IMR-90 (cell line): ENCODE measurements around the gene PLIN4. TPM values are rescaled to one million over a fixed set of nuclear protein-coding genes. Genes with fewer than 3 reads are reported as not detected.

Source experiments
- ATAC-seq: fragments of 200-7000 bp; cut with Tn5 transposase; 2 replicates; pipeline ENCODE4 v1.9.1; 2020; ENCODE audit warnings: low read depth, mild to moderate bottlenecking, moderate library complexity
- BruUV-seq: library from RNA; stranded (reverse); fragments of 400-500 nt; replicated peaks from 2 replicates; lab custom pipeline; 2021; lab: Mats Ljungman, UMichigan
- CTCF ChIA-PET: fragments of 300-600 bp; formaldehyde crosslinking; extraction: SDS; loops from one replicate; lab custom pipeline; 2021; ENCODE audit warnings: antibody characterized with exemption; lab: Yijun Ruan, JAX
- POLR2A ChIA-PET: fragments of 300-600 bp; sonication (Branson Sonifier 250); formaldehyde crosslinking; loops from one replicate; lab custom pipeline; 2022; ENCODE audit warnings: antibody characterized with exemption; ENCODE audit not compliant: unreplicated experiment; lab: Charles Lee
- DNase-seq: peaks from one replicate; pipeline ENCODE4 v3.0.0; 2013
- H2AFZ ChIP-seq: replicated peaks from 2 replicates; pipeline ENCODE3; 2013; ENCODE audit warnings: low read length, mild to moderate bottlenecking; ENCODE audit not compliant: poor library complexity
- H2AK5ac ChIP-seq: 2 replicates; pipeline ENCODE4 v1.6.1; 2013; ENCODE audit warnings: low read depth, low read length, inconsistent platforms
- H2AK9ac ChIP-seq: replicated peaks from 2 replicates; pipeline ENCODE3; 2013; ENCODE audit warnings: mild to moderate bottlenecking, low read depth, low read length, moderate library complexity; ENCODE audit not compliant: poor library complexity
- H2BK120ac ChIP-seq: 2 replicates; pipeline ENCODE4 v1.6.1; 2013; ENCODE audit warnings: low read depth, low read length, inconsistent platforms
- H2BK15ac ChIP-seq: 3 replicates; pipeline ENCODE4 v1.6.1; 2013; ENCODE audit warnings: low read depth, low read length, inconsistent platforms
- H2BK20ac ChIP-seq: 2 replicates; pipeline ENCODE4 v1.6.1; 2013; ENCODE audit warnings: low read depth, mild to moderate bottlenecking, inconsistent platforms, low read length, moderate library complexity
- H2BK5ac ChIP-seq: 2 replicates; pipeline ENCODE4 v1.6.1; 2013; ENCODE audit warnings: mild to moderate bottlenecking, low read depth, low read length, inconsistent platforms; ENCODE audit not compliant: poor library complexity, severe bottlenecking
- H3K14ac ChIP-seq: replicated peaks from 2 replicates; pipeline ENCODE4 v1.6.1; 2013; ENCODE audit warnings: low read depth, low read length, inconsistent platforms
- H3K18ac ChIP-seq: 2 replicates; pipeline ENCODE4 v1.6.1; 2013; ENCODE audit warnings: low read depth, low read length, control low read depth
- H3K23ac ChIP-seq: 2 replicates; pipeline ENCODE4 v1.6.1; 2013; ENCODE audit warnings: low read depth, low read length, inconsistent platforms
- H3K27ac ChIP-seq: 2 replicates; pipeline ENCODE4 v1.5.1; 2013; ENCODE audit warnings: mild to moderate bottlenecking, control low read depth, low read length; ENCODE audit not compliant: insufficient read depth
- H3K27me3 ChIP-seq: 2 replicates; pipeline ENCODE4 v1.6.1; 2013; ENCODE audit warnings: low read length; ENCODE audit not compliant: control insufficient read depth, insufficient read depth
- H3K36me3 ChIP-seq: 2 replicates; pipeline ENCODE4 v1.6.1; 2013; ENCODE audit warnings: low read length, mixed read lengths; ENCODE audit not compliant: control insufficient read depth, insufficient read depth
- H3K4ac ChIP-seq: 2 replicates; pipeline ENCODE4 v1.6.1; 2013; ENCODE audit warnings: low read depth, low read length, inconsistent platforms
- H3K4me1 ChIP-seq: 2 replicates; pipeline ENCODE4 v1.6.1; 2013; ENCODE audit warnings: low read length, mixed read lengths; ENCODE audit not compliant: control insufficient read depth, insufficient read depth
- H3K4me2 ChIP-seq: 2 replicates; pipeline ENCODE4 v1.6.1; 2013; ENCODE audit warnings: low read depth, mild to moderate bottlenecking, control low read depth, low read length, moderate library complexity
- H3K4me3 ChIP-seq: 2 replicates; pipeline ENCODE4 v1.5.1; 2013; ENCODE audit warnings: low read depth, mild to moderate bottlenecking, control low read depth, low read length, moderate library complexity; ENCODE audit not compliant: insufficient read depth
- H3K56ac ChIP-seq: 2 replicates; pipeline ENCODE4 v1.6.1; 2013; ENCODE audit warnings: low read length, inconsistent platforms; ENCODE audit not compliant: insufficient read depth; ENCODE audit errors: extremely low read depth
- H3K79me1 ChIP-seq, 2 experiments: 2 replicates each; pipeline ENCODE4 v1.6.1; 2013; ENCODE audit warnings: low read length in 2 of 2, inconsistent platforms in 1 of 2, low read depth in 1 of 2
- H3K9ac ChIP-seq: 2 replicates; pipeline ENCODE4 v1.6.1; 2013; ENCODE audit warnings: low read depth, low read length, control low read depth
- H3K9me1 ChIP-seq: 2 replicates; pipeline ENCODE4 v1.6.1; 2013; ENCODE audit warnings: low read length, inconsistent platforms; ENCODE audit not compliant: insufficient read depth
- H3K9me3 ChIP-seq: 2 replicates; pipeline ENCODE4 v1.6.1; 2013; ENCODE audit warnings: low read length; ENCODE audit not compliant: control insufficient read depth, insufficient read depth
- H4K20me1 ChIP-seq: 2 replicates; pipeline ENCODE4 v1.6.1; 2013; ENCODE audit warnings: low read length, inconsistent platforms; ENCODE audit not compliant: insufficient read depth
- H4K5ac ChIP-seq: 2 replicates; pipeline ENCODE4 v1.6.1; 2013; ENCODE audit warnings: mild to moderate bottlenecking, low read depth, low read length, control low read depth
- H4K8ac ChIP-seq, 2 experiments: 2 replicates each; pipeline ENCODE4 v1.6.1; 2013; ENCODE audit warnings: low read depth in 2 of 2, low read length in 2 of 2, control low read depth in 1 of 2, inconsistent platforms in 1 of 2
- H4K91ac ChIP-seq: 2 replicates; pipeline ENCODE4 v1.6.1; 2013; ENCODE audit warnings: low read depth, low read length, inconsistent platforms; ENCODE audit not compliant: insufficient read depth
- BHLHE40 ChIP-seq: fragments of 150-350 bp; IDR thresholded peaks from 2 replicates; pipeline ENCODE4 v1.6.1; 2016; ENCODE audit warnings: mild to moderate bottlenecking, low read depth, low read length
- FOS ChIP-seq: fragments of 150-350 bp; IDR thresholded peaks from 2 replicates; pipeline ENCODE4 v1.6.1; 2016; ENCODE audit warnings: low read depth, low read length
- POLR2A ChIP-seq: IDR thresholded peaks from 2 replicates; pipeline ENCODE4 v1.6.1; 2012; ENCODE audit warnings: mild to moderate bottlenecking, low read depth, low read length
- RAD21 ChIP-seq: IDR thresholded peaks from 2 replicates; pipeline ENCODE4 v1.6.1; 2012; ENCODE audit warnings: low read length, improper control_type of control experiment
- RCOR1 ChIP-seq: IDR thresholded peaks from 2 replicates; pipeline ENCODE4 v1.6.1; 2012; ENCODE audit warnings: mild to moderate bottlenecking, low read length, improper control_type of control experiment; ENCODE audit not compliant: insufficient replicate concordance
- SMC3 ChIP-seq: fragments of 150-350 bp; IDR thresholded peaks from 2 replicates; pipeline ENCODE4 v1.6.1; 2016; ENCODE audit warnings: low read depth, mild to moderate bottlenecking, antibody characterized with exemption, low read length, moderate library complexity
- WGBS, 2 experiments: methylation state at CpG; one replicate each; pipeline versions ENCODE4 v1.1.5 to v1.1.7; 2013; ENCODE audit warnings: missing lambda C conversion rate in 2 of 2; ENCODE audit not compliant: insufficient read length in 1 of 2; ENCODE audit errors: extremely low coverage in 2 of 2; 5-methylcytosine and 5-hydroxymethylcytosine counted together
- dilution Hi-C: fragments of 300-500 bp; cut with HindIII; formaldehyde crosslinking; loops from one replicate; pipeline ENCODE4 v1.14.3; 2018; ENCODE audit warnings: low sequenced_read_pairs; ENCODE audit not compliant: unreplicated experiment
- in situ Hi-C: fragments of 300-500 bp; cut with MboI; formaldehyde crosslinking; loops from 3 replicates; pipeline ENCODE4 v1.14.3; 2019; ENCODE audit warnings: low sequenced_read_pairs, inconsistent platforms, mixed read lengths
- intact Hi-C: fragments of 100-400 bp; cut with micrococcal nuclease; formaldehyde crosslinking; loops from 2 replicates; pipeline ENCODE4 v1.10.0; 2022
- polyA plus RNA-seq, 3 experiments: library from polyadenylated mRNA; depleted of rRNA; stranded (reverse); fragments of >200 nt; gene quantifications; 2 replicates each; pipeline ENCODE4 v1.2.3, GENCODE V29; 2012; ENCODE audit warnings: low replicate concordance in 1 of 3
- total RNA-seq: library from RNA; depleted of rRNA; stranded (reverse); fragments of >200 nt; gene quantifications from 2 replicates; pipeline ENCODE4 v1.2.3, GENCODE V29; 2012
- TF ChIP-seq, protein P1 (sequence below): conservative IDR thresholded peaks from 2 replicates; pipeline ENCODE4 v1.5.1; 2012; ENCODE audit warnings: mild to moderate bottlenecking, low read depth, low read length, improper control_type of control experiment

The PLIN4 gene
- total and polyA plus RNA-seq, 2 of the 4 experiments (the other 2 are of a cell fraction): under 0.01 to 0.09 TPM

DNA sequence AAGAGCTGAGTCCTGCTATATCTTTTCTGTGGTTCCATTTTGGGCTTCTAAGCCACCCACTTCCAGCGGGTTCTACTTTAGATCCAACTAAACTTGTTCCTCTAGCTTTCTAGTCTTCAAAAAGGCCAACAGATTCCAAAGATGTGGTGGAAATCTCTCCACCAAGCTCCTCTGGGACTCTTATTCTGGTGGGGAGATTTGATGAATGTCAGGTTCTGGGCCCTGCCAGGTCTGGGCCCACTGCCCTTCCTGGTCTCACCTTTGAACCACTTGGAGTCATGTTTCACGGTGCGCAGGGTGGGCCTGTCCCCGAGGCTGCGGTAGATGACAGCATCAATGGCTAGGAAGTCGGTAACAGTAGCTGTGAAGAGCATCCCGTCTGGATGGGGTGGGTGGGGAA lies 36.4 kb upstream of the PLIN4 start:
- Histone ChIP-seq H3K4ac (no peak overlapping the region), H3K27me3 (no peaks in the 10 kb centered on the region; the same call in 1 of the 2 replicates), H3K18ac (no peak overlapping the region), H4K8ac (no peak overlapping the region), H3K36me3 (no peaks in the 10 kb centered on the region), H2AK9ac (no peak overlapping the region), H3K9me3 (no peaks in the 10 kb centered on the region), H3K56ac (no peak overlapping the region), H3K79me1 (no peaks in the 10 kb centered on the region), H2BK5ac (no peak overlapping the region), H2AK5ac (no peak overlapping the region), H3K9me1 (no peaks in the 10 kb centered on the region), H2AFZ (no peak overlapping the region), H3K9ac (no peak overlapping the region), H2BK20ac (no peak overlapping the region), H3K4me2 (no peak overlapping the region), H3K23ac (no peak overlapping the region), H4K20me1 (no peaks in the 10 kb centered on the region), H4K5ac (no peak overlapping the region), H3K4me3 (no peak overlapping the region), H4K91ac (no peak overlapping the region), H2BK15ac (no peak overlapping the region), H3K27ac (no peak overlapping the region), H2BK120ac (no peak overlapping the region), H3K14ac (no peak overlapping the region), H3K4me1 (no peaks in the 10 kb centered on the region)
- ChIA-PET POLR2A (no interaction called here), CTCF (no interaction called here)
- ATAC-seq: no peak
- in situ Hi-C loops (no loop called here), intact Hi-C loops (no loop called here), dilution Hi-C loops (no loop called here)
- no peak for DNase-seq
- no peak for TF ChIP-seq RAD21
- no peak for TF ChIP-seq FOS
- TF ChIP-seq RCOR1: no peak
- no peak for TF ChIP-seq BHLHE40
- TF ChIP-seq POLR2A: no peak
- TF ChIP-seq SMC3: no peak
- TF ChIP-seq, protein P1, sequence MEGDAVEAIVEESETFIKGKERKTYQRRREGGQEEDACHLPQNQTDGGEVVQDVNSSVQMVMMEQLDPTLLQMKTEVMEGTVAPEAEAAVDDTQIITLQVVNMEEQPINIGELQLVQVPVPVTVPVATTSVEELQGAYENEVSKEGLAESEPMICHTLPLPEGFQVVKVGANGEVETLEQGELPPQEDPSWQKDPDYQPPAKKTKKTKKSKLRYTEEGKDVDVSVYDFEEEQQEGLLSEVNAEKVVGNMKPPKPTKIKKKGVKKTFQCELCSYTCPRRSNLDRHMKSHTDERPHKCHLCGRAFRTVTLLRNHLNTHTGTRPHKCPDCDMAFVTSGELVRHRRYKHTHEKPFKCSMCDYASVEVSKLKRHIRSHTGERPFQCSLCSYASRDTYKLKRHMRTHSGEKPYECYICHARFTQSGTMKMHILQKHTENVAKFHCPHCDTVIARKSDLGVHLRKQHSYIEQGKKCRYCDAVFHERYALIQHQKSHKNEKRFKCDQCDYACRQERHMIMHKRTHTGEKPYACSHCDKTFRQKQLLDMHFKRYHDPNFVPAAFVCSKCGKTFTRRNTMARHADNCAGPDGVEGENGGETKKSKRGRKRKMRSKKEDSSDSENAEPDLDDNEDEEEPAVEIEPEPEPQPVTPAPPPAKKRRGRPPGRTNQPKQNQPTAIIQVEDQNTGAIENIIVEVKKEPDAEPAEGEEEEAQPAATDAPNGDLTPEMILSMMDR: no peak
- 67% methylated on average over 6 of the region's 7 CpGs; no CpG with 5 or more reads in 1 of the 2 experiments for WGBS, 2 experiments
- BruUV-seq: no TSS peak
